GM12874 (cell line): ENCODE data around the gene KCNJ9.

Source experiments
- TF ChIP-seq, protein P1 (sequence below): IDR thresholded peaks from 2 replicates; pipeline ENCODE4 v1.5.1; 2011; ENCODE audit warnings: low read depth, mild to moderate bottlenecking, control low read depth, low read length, moderate library complexity; ENCODE audit not compliant: insufficient read depth

KCNJ9 gene

GRCh38 chr1:160121388-160121787 lies 40.0 kb downstream of the KCNJ9 start:
- TF ChIP-seq, protein P1, sequence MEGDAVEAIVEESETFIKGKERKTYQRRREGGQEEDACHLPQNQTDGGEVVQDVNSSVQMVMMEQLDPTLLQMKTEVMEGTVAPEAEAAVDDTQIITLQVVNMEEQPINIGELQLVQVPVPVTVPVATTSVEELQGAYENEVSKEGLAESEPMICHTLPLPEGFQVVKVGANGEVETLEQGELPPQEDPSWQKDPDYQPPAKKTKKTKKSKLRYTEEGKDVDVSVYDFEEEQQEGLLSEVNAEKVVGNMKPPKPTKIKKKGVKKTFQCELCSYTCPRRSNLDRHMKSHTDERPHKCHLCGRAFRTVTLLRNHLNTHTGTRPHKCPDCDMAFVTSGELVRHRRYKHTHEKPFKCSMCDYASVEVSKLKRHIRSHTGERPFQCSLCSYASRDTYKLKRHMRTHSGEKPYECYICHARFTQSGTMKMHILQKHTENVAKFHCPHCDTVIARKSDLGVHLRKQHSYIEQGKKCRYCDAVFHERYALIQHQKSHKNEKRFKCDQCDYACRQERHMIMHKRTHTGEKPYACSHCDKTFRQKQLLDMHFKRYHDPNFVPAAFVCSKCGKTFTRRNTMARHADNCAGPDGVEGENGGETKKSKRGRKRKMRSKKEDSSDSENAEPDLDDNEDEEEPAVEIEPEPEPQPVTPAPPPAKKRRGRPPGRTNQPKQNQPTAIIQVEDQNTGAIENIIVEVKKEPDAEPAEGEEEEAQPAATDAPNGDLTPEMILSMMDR: no peak

- TF ChIP-seq, protein P1: no peak
Observed at GRCh38 chr1:160122978-160123495, 41.7 kb downstream of the KCNJ9 start.

DNA sequence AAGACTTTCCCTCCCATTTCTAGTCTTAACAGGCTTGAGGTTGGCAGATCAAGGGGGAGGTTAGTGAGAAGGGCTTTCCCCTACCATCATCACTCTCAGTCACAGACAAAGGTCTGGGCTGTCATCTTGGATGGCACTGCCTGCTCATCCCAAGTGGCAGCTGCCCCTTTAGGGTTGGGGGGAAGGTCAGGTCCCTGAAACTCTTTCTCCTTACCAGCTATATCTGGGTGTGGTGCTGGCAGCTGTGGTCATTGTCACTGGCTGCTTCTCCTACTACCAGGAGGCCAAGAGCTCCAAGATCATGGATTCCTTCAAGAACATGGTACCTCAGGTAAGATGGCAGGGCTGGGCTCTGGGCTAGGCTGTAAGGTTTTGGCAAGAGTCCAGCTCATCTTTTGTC lies 42.4 kb downstream of the KCNJ9 start:
- TF ChIP-seq, protein P1: no peak

DNA sequence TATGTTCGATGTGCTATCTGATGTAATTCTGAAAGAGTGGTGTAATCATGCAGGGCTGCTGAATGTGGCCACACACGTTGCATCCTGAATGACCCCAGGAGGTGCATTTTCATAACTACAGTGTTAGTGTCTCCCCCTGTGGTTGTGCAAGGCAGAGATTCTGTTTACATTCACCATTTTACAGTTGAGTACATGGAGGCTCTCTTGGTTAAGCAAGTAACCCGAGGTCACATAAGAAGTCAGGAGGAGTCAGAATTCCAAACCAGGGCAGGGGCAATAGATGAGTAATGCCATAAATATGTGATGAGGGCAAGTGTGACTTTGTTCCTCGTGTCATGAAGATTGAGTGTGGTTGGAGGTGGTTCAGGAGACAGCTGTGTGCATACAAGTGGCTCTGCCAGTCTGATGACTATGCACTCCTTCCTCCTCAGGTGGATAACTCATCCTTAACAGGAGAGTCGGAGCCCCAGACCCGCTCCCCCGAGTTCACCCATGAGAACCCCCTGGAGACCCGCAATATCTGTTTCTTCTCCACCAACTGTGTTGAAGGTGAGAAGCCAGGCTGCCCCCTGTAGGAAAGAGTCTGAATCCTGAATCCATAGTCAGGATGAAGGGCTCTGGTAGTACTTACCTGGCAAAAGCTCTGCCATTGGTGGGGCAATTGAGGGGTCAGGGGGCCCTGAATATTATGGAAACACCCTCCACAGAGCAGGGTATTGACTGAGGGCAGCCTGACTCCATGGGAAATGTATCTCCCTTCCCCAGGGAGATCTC lies 43.6 kb downstream of the KCNJ9 start:
- TF ChIP-seq, protein P1: no peak

DNA sequence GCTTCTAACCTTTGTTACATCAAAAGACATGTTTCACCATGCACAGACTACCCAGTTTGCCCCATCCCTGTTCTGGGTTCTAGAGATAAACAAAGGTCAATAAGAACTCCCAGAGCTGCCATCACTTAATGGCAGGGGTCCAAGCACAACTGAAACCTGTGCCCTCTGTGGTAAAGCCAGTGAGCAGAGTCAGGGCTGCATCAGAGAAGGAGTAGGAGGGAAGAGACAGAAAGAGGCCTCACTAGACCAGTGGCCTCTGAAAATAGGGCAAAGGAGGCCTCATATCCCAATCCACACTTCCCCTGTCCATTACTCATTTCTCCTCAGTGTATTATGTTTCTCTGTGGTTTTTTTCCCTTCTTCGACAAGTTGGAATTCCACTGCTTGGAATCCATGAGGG lies 44.4 kb downstream of the KCNJ9 start:
- TF ChIP-seq, protein P1: no peak

- TF ChIP-seq, protein P1: no peak
Observed at GRCh38 chr1:160127381-160127780, 46.0 kb downstream of the KCNJ9 start.

- TF ChIP-seq, protein P1: no peak
Observed at GRCh38 chr1:160127865-160128523, 46.7 kb downstream of the KCNJ9 start.
